Gastroesophageal sphincter (tissue), 3 donors: ENCODE measurements around the gene POM121L2.

Source experiments
- POLR2A ChIP-seq, 2 donors: fragments of 450-650 bp; IDR thresholded peaks; one replicate each; pipeline ENCODE4 v1.6.1; 2017; ENCODE audit warnings: antibody characterized with exemption in 2 of 2, mild to moderate bottlenecking in 2 of 2, moderate library complexity in 1 of 2
- TF ChIP-seq, protein P1 (sequence below), 4 experiments: fragments of 200-600 bp in 2 of 4; fragments of 450-650 bp in 2 of 4; sonication (generic) in 1 of 4; IDR thresholded peaks; one replicate each; pipeline ENCODE4 v1.5.1; 2017 to 2019; ENCODE audit warnings: antibody characterized with exemption in 4 of 4, mild to moderate bottlenecking in 2 of 4, moderate library complexity in 2 of 4

DNA sequence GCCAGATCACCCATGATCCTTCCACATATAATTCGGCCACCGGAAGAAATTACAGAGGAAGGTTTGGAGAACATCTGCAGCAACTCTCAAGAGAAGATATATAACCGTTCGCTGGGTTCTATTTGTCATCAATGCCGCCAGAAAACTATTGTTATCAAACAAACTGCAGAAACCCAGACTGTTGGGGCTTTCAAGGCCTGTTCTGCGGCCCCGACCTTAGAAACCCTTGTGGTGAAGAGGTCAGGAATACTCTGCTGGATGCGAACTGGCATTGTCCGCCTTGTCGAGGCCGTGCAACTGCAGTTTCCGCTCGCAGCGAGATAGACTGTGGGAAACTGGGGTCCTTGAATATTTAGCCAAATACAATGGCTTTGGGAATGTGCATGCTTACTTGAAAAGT is 43.3 kb downstream of the POM121L2 start:
- TF ChIP-seq, protein P1, sequence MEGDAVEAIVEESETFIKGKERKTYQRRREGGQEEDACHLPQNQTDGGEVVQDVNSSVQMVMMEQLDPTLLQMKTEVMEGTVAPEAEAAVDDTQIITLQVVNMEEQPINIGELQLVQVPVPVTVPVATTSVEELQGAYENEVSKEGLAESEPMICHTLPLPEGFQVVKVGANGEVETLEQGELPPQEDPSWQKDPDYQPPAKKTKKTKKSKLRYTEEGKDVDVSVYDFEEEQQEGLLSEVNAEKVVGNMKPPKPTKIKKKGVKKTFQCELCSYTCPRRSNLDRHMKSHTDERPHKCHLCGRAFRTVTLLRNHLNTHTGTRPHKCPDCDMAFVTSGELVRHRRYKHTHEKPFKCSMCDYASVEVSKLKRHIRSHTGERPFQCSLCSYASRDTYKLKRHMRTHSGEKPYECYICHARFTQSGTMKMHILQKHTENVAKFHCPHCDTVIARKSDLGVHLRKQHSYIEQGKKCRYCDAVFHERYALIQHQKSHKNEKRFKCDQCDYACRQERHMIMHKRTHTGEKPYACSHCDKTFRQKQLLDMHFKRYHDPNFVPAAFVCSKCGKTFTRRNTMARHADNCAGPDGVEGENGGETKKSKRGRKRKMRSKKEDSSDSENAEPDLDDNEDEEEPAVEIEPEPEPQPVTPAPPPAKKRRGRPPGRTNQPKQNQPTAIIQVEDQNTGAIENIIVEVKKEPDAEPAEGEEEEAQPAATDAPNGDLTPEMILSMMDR (IDR thresholded peaks at IDR 0.05), result no peak
- no peak for TF ChIP-seq POLR2A (IDR thresholded peaks at IDR 0.05)
